HepG2 (cell line): ENCODE measurements around the gene PRADC1. TPM values are rescaled to one million over a fixed set of nuclear protein-coding genes. Genes with fewer than 3 reads are reported as not detected.
A peak's percentile ranks its signal among the peaks of the same experiment; 100 is the strongest.

Experiments
- ATAC-seq: fragments of 200-7000 bp; cut with Tn5 transposase; 3 replicates; pipeline ENCODE4 v1.9.1; 2020; ENCODE audit warnings: mild to moderate bottlenecking, moderate library complexity
- BruUV-seq: library from RNA; stranded (reverse); fragments of 400-500 nt; replicated peaks from 2 replicates; lab custom pipeline; 2021; lab: Mats Ljungman, UMichigan
- CTCF ChIA-PET: fragments of 300-600 bp; formaldehyde crosslinking; extraction: SDS; loops from one replicate; lab custom pipeline; 2021; ENCODE audit warnings: low total read pairs, inconsistent platforms, low intra/inter-chr PET ratio; lab: Yijun Ruan, JAX
- POLR2A ChIA-PET: fragments of 350-600 bp; sonication (Branson Sonifier 250); formaldehyde crosslinking; loops from one replicate; lab custom pipeline; 2020; ENCODE audit warnings: antibody characterized with exemption, inconsistent platforms; lab: Yijun Ruan, JAX
- DNase-seq: peaks from one replicate; pipeline ENCODE4 v3.0.0-alpha.2; 2015; ENCODE audit warnings: low spot score
- FAIRE-seq: peaks from 3 replicates; lab custom pipeline; 2011; peaks lifted over from hg19 to GRCh38; lab: Jason Lieb, UNC
- H2AFZ ChIP-seq: one replicate; pipeline ENCODE4 v1.6.1; 2011; ENCODE audit warnings: low read length, inconsistent platforms
- H3K27ac ChIP-seq: fragments of 300-600 bp; 3 replicates; pipeline ENCODE4 v1.8.0; 2011; ENCODE audit warnings: mixed run types, mild to moderate bottlenecking, mixed read lengths, low read length, inconsistent platforms; ENCODE audit not compliant: insufficient read depth; ENCODE audit errors: extremely low read length
- H3K27me3 ChIP-seq, 2 experiments: fragments of 200-600 bp in 1 of 2; 2 replicates in 1 of 2; 3 replicates in 1 of 2; pipeline versions ENCODE4 v1.6.0 to v1.8.0; 2011; ENCODE audit warnings: low read length in 2 of 2, mild to moderate bottlenecking in 2 of 2, moderate library complexity in 2 of 2, inconsistent platforms in 1 of 2; ENCODE audit not compliant: insufficient read depth in 2 of 2, control insufficient read depth in 1 of 2
- H3K36me3 ChIP-seq, 2 experiments: fragments of 200-600 bp in 1 of 2; replicated peaks in 1 of 2; 2 replicates in 1 of 2; 3 replicates in 1 of 2; pipeline versions ENCODE4 v1.5.1 to v1.8.0; 2011; ENCODE audit warnings: low read length in 2 of 2, inconsistent platforms in 1 of 2; ENCODE audit not compliant: insufficient read depth in 2 of 2, control insufficient read depth in 1 of 2
- H3K4me1 ChIP-seq: 2 replicates; pipeline ENCODE4 v1.5.1; 2012; ENCODE audit warnings: low read length, inconsistent platforms; ENCODE audit not compliant: insufficient read depth
- H3K4me2 ChIP-seq: 2 replicates; pipeline ENCODE4 v1.6.0; 2011; ENCODE audit warnings: low read depth, low read length, inconsistent platforms
- H3K4me3 ChIP-seq, 3 experiments: fragments of 200-600 bp in 1 of 3; sonication (generic), shearing (Covaris generic) in 1 of 3; replicated peaks in 1 of 3; 2 replicates each; pipeline ENCODE4 v1.5.1; 2011 to 2016; ENCODE audit warnings: low read length in 3 of 3, inconsistent platforms in 2 of 3, low read depth in 2 of 3, mild to moderate bottlenecking in 2 of 3, control low read depth in 1 of 3, mixed read lengths in 1 of 3; ENCODE audit not compliant: insufficient read depth in 1 of 3
- H3K79me2 ChIP-seq: one replicate; pipeline ENCODE4 v1.6.1; 2011; ENCODE audit warnings: low read length, inconsistent platforms; ENCODE audit not compliant: insufficient read depth
- H3K9ac ChIP-seq: 2 replicates; pipeline ENCODE4 v1.6.0; 2011; ENCODE audit warnings: mild to moderate bottlenecking, low read depth, low read length, inconsistent platforms; ENCODE audit not compliant: insufficient read depth
- H3K9me3 ChIP-seq: 2 replicates; pipeline ENCODE4 v1.5.1; 2012; ENCODE audit warnings: mild to moderate bottlenecking, low read length
- H4K20me1 ChIP-seq: 2 replicates; pipeline ENCODE4 v1.6.0; 2011; ENCODE audit warnings: inconsistent platforms, mild to moderate bottlenecking, low read length, moderate library complexity; ENCODE audit not compliant: insufficient read depth
- AGO2 ChIP-seq: fragments of 200-400 bp; formaldehyde crosslinking; optimal IDR thresholded peaks from 2 replicates; pipeline ENCODE3; 2017; ENCODE audit warnings: mild to moderate bottlenecking, low read depth, low read length, moderate library complexity
- KDM6A ChIP-seq: IDR thresholded peaks from 2 replicates; pipeline ENCODE4 v1.6.1; 2016; ENCODE audit warnings: low read depth
- WGBS: methylation state at CpG from one replicate; pipeline ENCODE4 v1.1.6; 2017; ENCODE audit warnings: low lambda C conversion rate; 5-methylcytosine and 5-hydroxymethylcytosine counted together
- in situ Hi-C: cut with HindIII; loops from 2 replicates; pipeline ENCODE4 v1.10.0; 2017; ENCODE audit warnings: low pct_unique_long_range_greater_than_20kb; ENCODE audit not compliant: extremely low pct_ligation_motif_present
- intact Hi-C: fragments of 100-400 bp; cut with micrococcal nuclease; formaldehyde crosslinking; loops from one replicate; pipeline ENCODE4 v1.10.0; 2022; ENCODE audit not compliant: unreplicated experiment
- polyA plus RNA-seq, 8 experiments: library from polyadenylated mRNA; depleted of rRNA in 3 of 8; stranded (reverse) in 7 of 8; unstranded in 1 of 8; fragments of >200 nt; fragmentation: Illumina TruSeq in 4 of 8; extraction: Trizol in 4 of 8; gene quantifications; 2 replicates each; pipeline versions ENCODE4 v1.2.1 to v1.2.3, GENCODE V29; 2011 to 2016; ENCODE audit warnings: low read depth in 4 of 8, missing spikeins in 1 of 8, mixed read lengths in 1 of 8; ENCODE audit not compliant: insufficient read depth in 1 of 8
- total RNA-seq, 5 experiments: library from RNA; depleted of rRNA; stranded (reverse); fragments of >200 nt; fragmentation: Illumina TruSeq; extraction: Trizol; gene quantifications; 2 replicates each; pipeline ENCODE4 v1.2.3, GENCODE V29; 2016; ENCODE audit warnings: low read depth in 1 of 5
- TF ChIP-seq, protein P1 (sequence below): sonication (generic); formaldehyde crosslinking; IDR thresholded peaks from 2 replicates; pipeline ENCODE4 v1.4.0; 2020; ENCODE audit warnings: missing genetic modification reagents

PRADC1 gene
- total and polyA plus RNA-seq, 2 of the 13 experiments (the other 11 are each of a cell fraction or from before 2014, with no cell fraction given) = 12.1 to 37.2 TPM

GRCh38 chr2:73266061-73266901, 33.2 kb upstream of the PRADC1 start (continued):
- no peak for TF ChIP-seq KDM6A (CRISPR knock-in tag)

DNA sequence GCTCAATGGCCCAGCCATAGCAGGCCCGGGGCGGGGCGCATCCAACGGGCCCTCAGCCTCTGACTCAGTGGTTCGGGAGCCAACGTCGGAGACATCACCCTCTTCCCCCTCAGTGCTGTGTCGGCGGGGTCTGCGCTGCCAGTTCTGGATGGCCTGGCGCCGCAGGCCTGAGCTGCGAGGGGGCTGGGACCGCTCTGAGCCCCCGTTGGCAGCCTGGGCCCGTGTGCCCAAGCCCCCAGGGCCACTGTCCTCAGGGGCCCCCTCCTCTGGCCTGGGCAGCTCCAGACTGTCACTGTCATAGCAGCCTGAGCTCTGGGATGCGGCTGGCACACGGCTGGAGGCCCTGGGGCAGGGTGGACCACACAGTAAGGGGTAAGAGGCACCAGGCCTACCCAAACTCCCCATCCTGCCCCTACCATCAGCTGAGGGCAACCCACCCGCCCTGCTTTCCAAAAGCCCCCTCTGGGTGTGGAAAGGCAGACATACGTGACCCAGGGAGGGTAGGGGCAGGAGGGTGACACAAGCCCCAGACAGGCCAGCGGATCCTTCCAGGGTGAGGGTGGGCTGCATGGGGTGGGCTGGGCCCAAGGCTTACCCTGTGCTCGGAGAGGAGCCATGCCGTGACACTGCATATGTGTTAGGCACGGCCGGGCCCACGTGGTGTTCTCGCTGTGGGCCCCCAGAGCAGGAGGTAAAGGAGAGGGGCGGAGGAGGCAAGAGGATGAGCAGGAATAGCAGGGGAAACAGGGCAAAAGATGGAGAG, 32.4 kb upstream of the PRADC1 start:
- Histone ChIP-seq H3K27me3 (no peaks in the 10 kb centered on the region), H3K4me1 (peaks cover 43% of the 10 kb centered on the region), H3K79me2 (no peaks in the 10 kb centered on the region), H3K9ac (no peak overlapping the region), H4K20me1 (no peaks in the 10 kb centered on the region), H3K27ac (no peak overlapping the region), H3K4me3 (no peak overlapping the region), H3K9me3 (no peaks in the 10 kb centered on the region), H3K4me2 (no peak overlapping the region), H3K36me3 (peaks cover 0 to 3% of the 10 kb centered on the region in 2 experiments; a peak in 2 of 5 replicates), H2AFZ (no peak overlapping the region)
- BruUV-seq = no TSS peak
- WGBS = 95% methylated on average over 14 of the region's 28 CpGs
- FAIRE-seq = no peak
- TF ChIP-seq, protein P1, sequence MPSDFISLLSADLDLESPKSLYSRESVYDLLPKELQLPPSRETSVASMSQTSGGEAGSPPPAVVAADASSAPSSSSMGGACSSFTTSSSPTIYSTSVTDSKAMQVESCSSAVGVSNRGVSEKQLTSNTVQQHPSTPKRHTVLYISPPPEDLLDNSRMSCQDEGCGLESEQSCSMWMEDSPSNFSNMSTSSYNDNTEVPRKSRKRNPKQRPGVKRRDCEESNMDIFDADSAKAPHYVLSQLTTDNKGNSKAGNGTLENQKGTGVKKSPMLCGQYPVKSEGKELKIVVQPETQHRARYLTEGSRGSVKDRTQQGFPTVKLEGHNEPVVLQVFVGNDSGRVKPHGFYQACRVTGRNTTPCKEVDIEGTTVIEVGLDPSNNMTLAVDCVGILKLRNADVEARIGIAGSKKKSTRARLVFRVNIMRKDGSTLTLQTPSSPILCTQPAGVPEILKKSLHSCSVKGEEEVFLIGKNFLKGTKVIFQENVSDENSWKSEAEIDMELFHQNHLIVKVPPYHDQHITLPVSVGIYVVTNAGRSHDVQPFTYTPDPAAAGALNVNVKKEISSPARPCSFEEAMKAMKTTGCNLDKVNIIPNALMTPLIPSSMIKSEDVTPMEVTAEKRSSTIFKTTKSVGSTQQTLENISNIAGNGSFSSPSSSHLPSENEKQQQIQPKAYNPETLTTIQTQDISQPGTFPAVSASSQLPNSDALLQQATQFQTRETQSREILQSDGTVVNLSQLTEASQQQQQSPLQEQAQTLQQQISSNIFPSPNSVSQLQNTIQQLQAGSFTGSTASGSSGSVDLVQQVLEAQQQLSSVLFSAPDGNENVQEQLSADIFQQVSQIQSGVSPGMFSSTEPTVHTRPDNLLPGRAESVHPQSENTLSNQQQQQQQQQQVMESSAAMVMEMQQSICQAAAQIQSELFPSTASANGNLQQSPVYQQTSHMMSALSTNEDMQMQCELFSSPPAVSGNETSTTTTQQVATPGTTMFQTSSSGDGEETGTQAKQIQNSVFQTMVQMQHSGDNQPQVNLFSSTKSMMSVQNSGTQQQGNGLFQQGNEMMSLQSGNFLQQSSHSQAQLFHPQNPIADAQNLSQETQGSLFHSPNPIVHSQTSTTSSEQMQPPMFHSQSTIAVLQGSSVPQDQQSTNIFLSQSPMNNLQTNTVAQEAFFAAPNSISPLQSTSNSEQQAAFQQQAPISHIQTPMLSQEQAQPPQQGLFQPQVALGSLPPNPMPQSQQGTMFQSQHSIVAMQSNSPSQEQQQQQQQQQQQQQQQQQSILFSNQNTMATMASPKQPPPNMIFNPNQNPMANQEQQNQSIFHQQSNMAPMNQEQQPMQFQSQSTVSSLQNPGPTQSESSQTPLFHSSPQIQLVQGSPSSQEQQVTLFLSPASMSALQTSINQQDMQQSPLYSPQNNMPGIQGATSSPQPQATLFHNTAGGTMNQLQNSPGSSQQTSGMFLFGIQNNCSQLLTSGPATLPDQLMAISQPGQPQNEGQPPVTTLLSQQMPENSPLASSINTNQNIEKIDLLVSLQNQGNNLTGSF (CRISPR knock-in tag) = no peak
- peak; percentile 31 for TF ChIP-seq AGO2
- ChIA-PET POLR2A (no interaction called here), CTCF (no interaction called here)
- intact Hi-C loops (no loop called here), in situ Hi-C loops (no loop called here)
- no peak for ATAC-seq
- no peak for DNase-seq
